Heart left ventricle (tissue), 16 donors: ENCODE measurements around the gene CEACAM21. TPM values are rescaled to one million over a fixed set of nuclear protein-coding genes. Genes with fewer than 3 reads are reported as not detected.

Experiments
- ATAC-seq, 4 donors: fragments of 200-7000 bp; cut with Tn5 transposase; one replicate each; pipeline ENCODE4 v1.9.1; 2020 to 2022; ENCODE audit warnings: moderate library complexity in 4 of 4, mild to moderate bottlenecking in 3 of 4, moderate number of reproducible peaks in 1 of 4
- DNase-seq, 5 donors: peaks; one replicate each; pipeline ENCODE4 v3.0.0-alpha.2; 2020
- H3K27ac ChIP-seq, 12 donors: fragments of 200-600 bp; sonication (generic) in 4 of 12; one replicate each; pipeline versions ENCODE4 v1.5.0 to v1.8.0; 2016 to 2022; ENCODE audit warnings: mild to moderate bottlenecking in 2 of 12
- H3K27me3 ChIP-seq, 9 donors: fragments of 200-600 bp; sonication (generic) in 2 of 9; one replicate each; pipeline versions ENCODE4 v1.5.1 to v1.8.0; 2016 to 2022; ENCODE audit warnings: mild to moderate bottlenecking in 3 of 9
- H3K36me3 ChIP-seq, 9 donors: fragments of 200-600 bp; sonication (generic) in 2 of 9; one replicate each; pipeline versions ENCODE4 v1.5.0 to v1.8.0; 2018 to 2022; ENCODE audit warnings: mild to moderate bottlenecking in 2 of 9
- H3K4me1 ChIP-seq, 12 donors: fragments of 200-600 bp; sonication (generic) in 4 of 12; one replicate each; pipeline versions ENCODE4 v1.5.0 to v1.8.0; 2016 to 2022; ENCODE audit warnings: mild to moderate bottlenecking in 3 of 12
- H3K4me3 ChIP-seq, 12 donors: fragments of 200-600 bp; sonication (generic) in 4 of 12; one replicate each; pipeline versions ENCODE4 v1.5.0 to v1.8.0; 2017 to 2022; ENCODE audit warnings: mild to moderate bottlenecking in 9 of 12, moderate library complexity in 4 of 12
- H3K9me3 ChIP-seq, 12 donors: fragments of 200-600 bp; sonication (generic) in 4 of 12; one replicate each; pipeline versions ENCODE4 v1.5.0 to v1.8.0; 2016 to 2022; ENCODE audit warnings: mild to moderate bottlenecking in 1 of 12
- CTCF ChIP-seq, 12 donors: fragments of 200-600 bp; sonication (generic) in 4 of 12; IDR thresholded peaks; one replicate each; pipeline versions ENCODE4 v1.5.0 to v1.8.0; 2018 to 2022; ENCODE audit warnings: antibody characterized with exemption in 12 of 12, mild to moderate bottlenecking in 5 of 12
- POLR2A ChIP-seq, 2 donors: fragments of 450-650 bp; IDR thresholded peaks; one replicate each; pipeline ENCODE4 v1.6.1; 2017; ENCODE audit warnings: antibody characterized with exemption in 2 of 2, mild to moderate bottlenecking in 2 of 2, moderate library complexity in 2 of 2
- WGBS, 4 donors: extraction: QIAGEN DNeasy Blood & Tissue Kit in 2 of 4; methylation state at CpG; one replicate each; pipeline versions ENCODE4 v1.1.5 to v1.1.7; 2013 to 2018; 5-methylcytosine and 5-hydroxymethylcytosine counted together
- intact Hi-C, 10 donors: fragments of 100-400 bp; cut with DNase I; formaldehyde crosslinking; loops; one replicate each; pipeline versions ENCODE4 v1.11.1 to v1.14.2; 2022
- polyA plus RNA-seq, 2 donors: library from polyadenylated mRNA; stranded (reverse); fragments of 200-250 nt; gene quantifications; one replicate each; pipeline ENCODE4 v1.2.3, GENCODE V29; 2013
- total RNA-seq, 9 donors: library from RNA; depleted of rRNA in 2 of 9; stranded (reverse); fragments of >200 nt in 2 of 9; fragmentation: NEBNext Ultra II Directional in 3 of 9; extraction: Animal tissue kit (Norgen Biotek cat#: 25700) in 3 of 9; gene quantifications; one replicate each; pipeline versions ENCODE4 v1.1.0 to v1.2.4, GENCODE V29; 2016 to 2023
- donor health status: ischemic (EF 13 %, LVEDD 7.1; RV severe dilation, severe dysfunction).
- donor health status: healthy with polysubstance abuse.
- donor health status: DM: no; HTN: yes; CAD: no.
- donor health status: DM: no; HTN: no; CAD: no.
- donor health status: ischemic (EF 25% LVEDD 6.9; RV normal size, moderate dysfunction).
- donor health status: ischemic (EF 25% LVEDD 5.7; RV mildly dilated, moderate dysfunction).
- donor health status: healthy.
- donor health status: DM: yes; HTN: yes; CAD: no.
- donor health status: ischemic (EF 35%, LVEDD 5.7; RV mildly dilated, moderate dysfunction).
- donor health status: nonischemic (EF 11% LVEDD 7.7; RV severe dilation, severe dysfunction).
- donor health status: DM: yes; HTN: yes; CAD: no.
- donor health status: PGD.
- donor health status: ischemic (EF 29% LVEDD 5.4; RV normal size, mild dysfunction).
- donor health status: nonischemic (EF 23%, LVEDD 6.1; RV moderate dilation, normal function).

Gene CEACAM21
- total and polyA plus RNA-seq, 11 donors: 0.27 to 5.7 (median 0.56) TPM; not detected in 2

DNA sequence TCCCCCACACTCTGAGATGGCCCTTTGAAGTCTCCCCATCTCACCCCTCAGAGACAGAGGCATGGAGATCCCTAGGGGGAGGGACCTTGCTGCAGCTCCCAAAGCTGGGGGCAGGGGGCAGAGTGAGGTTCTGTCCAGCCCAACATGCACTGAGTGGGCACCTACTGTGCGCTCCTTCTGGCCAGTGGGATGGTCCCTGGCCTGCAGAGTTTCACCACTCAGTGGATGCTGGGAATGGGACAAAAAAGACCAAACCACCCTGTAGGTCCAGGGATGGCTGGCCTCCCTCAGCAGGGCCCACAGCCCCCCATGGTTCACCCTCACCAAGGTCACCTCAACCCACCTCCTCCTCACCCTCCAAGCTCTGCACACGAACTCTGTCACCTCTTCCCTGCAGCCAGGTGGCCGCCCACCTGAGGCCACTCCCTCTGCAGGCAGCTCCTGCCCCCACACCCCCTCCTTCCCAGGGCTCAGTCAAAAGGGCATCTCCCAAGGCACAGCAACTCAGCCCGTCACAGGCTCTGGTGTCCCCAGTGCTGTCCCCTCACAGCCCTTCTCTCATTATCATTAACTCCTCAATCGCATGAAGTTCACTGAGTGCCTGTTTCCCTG lies 16.1 kb downstream of the CEACAM21 start:
- Histone ChIP-seq H3K36me3 (no peaks in the 10 kb centered on the region), H3K27me3 (peaks cover 0 to 20% (median 0%) of the 10 kb centered on the region in 9 donors), H3K4me1 (peaks cover 0 to 6% (median 0%) of the 10 kb centered on the region in 12 donors), H3K4me3 (no peak overlapping the region), H3K27ac (no peak overlapping the region), H3K9me3 (peaks cover 0 to 11% (median 0%) of the 10 kb centered on the region in 12 donors)
- DNase-seq (no peak), ATAC-seq (no peak)
- no peak for TF ChIP-seq POLR2A (IDR thresholded peaks at IDR 0.05)
- no peak for TF ChIP-seq CTCF (IDR thresholded peaks at IDR 0.05)
- intact Hi-C loops: no loop called here
- 44 to 53% (median 51%) methylated on average over 5 of the region's 5 CpGs for WGBS, 4 donors

DNA sequence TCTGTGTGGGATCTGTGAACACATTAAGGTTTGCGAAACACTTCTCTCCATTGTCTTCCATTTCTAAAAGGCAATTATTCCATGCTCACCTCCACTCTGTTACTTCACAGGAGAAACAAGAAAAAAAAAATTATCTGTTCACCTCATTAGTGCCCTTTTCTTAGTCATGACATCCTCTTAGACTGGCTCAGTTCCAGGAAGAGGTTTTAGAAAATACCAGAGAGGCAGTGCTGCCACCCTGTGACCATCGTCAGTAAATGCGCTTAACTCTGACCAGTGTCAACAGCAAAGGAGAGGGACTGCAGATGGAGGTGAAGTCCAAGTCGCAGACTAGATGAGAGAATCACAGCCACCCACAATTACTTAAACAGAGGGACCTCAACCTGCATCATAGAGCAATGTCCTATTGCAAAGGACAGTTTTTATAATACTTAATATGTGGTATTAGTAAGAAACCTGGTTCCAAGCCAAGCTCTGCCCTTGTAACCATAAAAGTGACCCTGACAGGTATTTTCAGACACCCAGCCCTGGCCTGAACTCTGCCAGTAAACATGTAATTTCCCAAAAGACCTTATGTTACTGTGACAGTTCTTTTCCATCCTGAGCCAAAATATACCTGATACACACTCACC lies 19.4 kb downstream of the CEACAM21 start:
- WGBS, 4 donors: 17 to 23% (median 21%) methylated on average over 4 of the region's 4 CpGs
- DNase-seq: peak in 3 of 5 donors; percentile 37 to 47 (median 41)
- intact Hi-C loops: no loop called here
- ATAC-seq: peak in 3 of 4 donors; percentile 70 to 87 (median 81)
- no peak overlapping the region for H3K4me3 ChIP-seq
- peaks cover 0 to 11% (median 0%) of the 10 kb centered on the region in 12 donors for H3K9me3 ChIP-seq
- H3K27me3 ChIP-seq: peaks cover 0 to 29% (median 4%) of the 10 kb centered on the region in 9 donors
- H3K4me1 ChIP-seq: peaks cover 0 to 6% (median 0%) of the 10 kb centered on the region in 12 donors
- no peaks in the 10 kb centered on the region for H3K36me3 ChIP-seq
- TF ChIP-seq CTCF (IDR thresholded peaks at IDR 0.05) (peak; percentile 33 to 67 (median 52)), POLR2A (IDR thresholded peaks at IDR 0.05) (no peak)
- no peak overlapping the region for H3K27ac ChIP-seq

- Histone ChIP-seq H3K4me1 (peaks cover 0 to 6% (median 0%) of the 10 kb centered on the region in 12 donors), H3K27me3 (peaks cover 0 to 29% (median 4%) of the 10 kb centered on the region in 9 donors), H3K27ac (no peak overlapping the region), H3K9me3 (peaks cover 0 to 11% (median 0%) of the 10 kb centered on the region in 12 donors), H3K36me3 (no peaks in the 10 kb centered on the region), H3K4me3 (no peak overlapping the region)
- ATAC-seq: no peak
- intact Hi-C loops: no loop called here
- no peak for DNase-seq
- TF ChIP-seq POLR2A (IDR thresholded peaks at IDR 0.05): no peak
- 32 to 42% (median 39%) methylated on average over 3 of the region's 3 CpGs for WGBS, 4 donors
Measured at GRCh38 chr19:41595890-41596280, 19.9 kb downstream of the CEACAM21 start.

DNA sequence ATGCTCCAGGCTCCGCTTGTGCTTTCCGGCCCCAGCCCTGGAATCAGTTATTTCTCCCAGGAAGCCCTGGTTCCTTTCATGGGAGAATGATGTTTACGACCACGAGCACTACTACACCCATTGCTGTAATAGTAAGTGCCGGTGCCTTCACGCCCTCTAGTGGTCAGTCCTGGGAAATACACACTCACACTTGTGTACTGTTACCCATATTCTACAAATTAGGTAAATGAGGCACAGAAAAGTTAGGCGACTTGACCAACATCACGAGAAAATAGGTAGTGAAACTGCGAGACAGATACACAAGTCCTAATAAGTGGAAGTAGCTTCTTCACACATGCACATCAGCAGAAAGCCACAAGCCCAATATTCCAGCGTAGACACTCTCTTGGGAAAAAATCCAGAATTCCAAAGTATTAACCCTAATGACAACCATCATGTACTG lies 21.7 kb downstream of the CEACAM21 start:
- peaks cover 0 to 18% (median 4%) of the 10 kb centered on the region in 9 donors for H3K27me3 ChIP-seq
- intact Hi-C loops: no loop called here

More for the DNA sequence above, 21.7 kb downstream of the CEACAM21 start:
- H3K9me3 ChIP-seq: peaks cover 0 to 11% (median 0%) of the 10 kb centered on the region in 12 donors
- 7 to 10% (median 9%) methylated on average over 10 of the region's 10 CpGs for WGBS, 4 donors
- H3K4me3 ChIP-seq: no peak overlapping the region
- no peaks in the 10 kb centered on the region for H3K36me3 ChIP-seq
- no peak overlapping the region for H3K27ac ChIP-seq
- H3K4me1 ChIP-seq: peaks cover 0 to 6% (median 0%) of the 10 kb centered on the region in 12 donors
- ATAC-seq (peak in 3 of 4 donors; percentile 73 to 86 (median 75)), DNase-seq (peak in 4 of 5 donors; percentile 51 to 59 (median 56))
- TF ChIP-seq CTCF (IDR thresholded peaks at IDR 0.05): peak; percentile 76 to 92 (median 88)
- TF ChIP-seq POLR2A (IDR thresholded peaks at IDR 0.05): no peak
